Caki2 (cell line): ENCODE results near the gene CXCR2. TPM values are rescaled to one million over a fixed set of nuclear protein-coding genes. Genes with fewer than 3 reads are reported as not detected.
"Not testable (repeated sequence)": the region's sequence is repeated elsewhere in the genome, so short reads cannot be mapped to it uniquely, and the experiment has no call there.

ENCODE experiments used
- DNase-seq: peaks from one replicate; pipeline ENCODE4 v3.0.0-alpha.2; 2015; ENCODE audit warnings: low read depth
- in situ Hi-C: cut with HindIII; loops from 2 replicates; pipeline ENCODE4 v1.10.0; 2016; ENCODE audit warnings: low sequenced_read_pairs, low pct_unique_long_range_greater_than_20kb, mixed read lengths
- total RNA-seq: library from RNA; depleted of rRNA; stranded (reverse); fragments of >200 nt; shearing (Covaris generic); gene quantifications from 2 replicates; pipeline ENCODE4 v1.2.3, GENCODE V29; 2014; ENCODE audit warnings: low replicate concordance; rRNA removed

CXCR2 gene
- total RNA-seq: not detected in 2 replicates

DNA sequence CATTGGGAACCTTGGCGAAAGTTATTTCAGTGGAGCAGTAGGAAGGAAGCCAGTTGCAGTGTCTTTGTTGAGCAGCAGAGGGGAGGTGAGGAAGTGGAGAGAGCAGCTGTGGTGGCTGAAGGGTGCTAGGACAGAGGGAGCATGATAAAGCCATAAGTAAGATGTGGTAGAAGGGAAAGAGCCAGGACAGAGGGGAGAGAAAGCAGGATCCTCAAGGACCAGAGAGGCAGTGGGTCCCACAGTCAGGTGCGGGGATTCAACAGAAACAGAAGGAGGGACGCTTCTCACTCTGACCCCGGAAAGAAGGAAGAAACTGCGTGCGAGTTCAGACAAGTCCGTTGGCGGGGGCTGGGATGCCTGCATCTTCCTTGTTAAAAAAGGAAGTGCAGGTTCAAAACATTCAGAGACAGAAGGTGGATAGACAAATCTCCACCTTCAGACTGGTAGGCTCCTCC is at the start of gene CXCR2:
TSS of gene CXCR2 (plus strand) at position 403 of the 455 bp plus-strand sequence. CDS start 8,774 bp downstream, outside the sequence.
- in situ Hi-C loops: no loop called here
- no peak for DNase-seq

DNA sequence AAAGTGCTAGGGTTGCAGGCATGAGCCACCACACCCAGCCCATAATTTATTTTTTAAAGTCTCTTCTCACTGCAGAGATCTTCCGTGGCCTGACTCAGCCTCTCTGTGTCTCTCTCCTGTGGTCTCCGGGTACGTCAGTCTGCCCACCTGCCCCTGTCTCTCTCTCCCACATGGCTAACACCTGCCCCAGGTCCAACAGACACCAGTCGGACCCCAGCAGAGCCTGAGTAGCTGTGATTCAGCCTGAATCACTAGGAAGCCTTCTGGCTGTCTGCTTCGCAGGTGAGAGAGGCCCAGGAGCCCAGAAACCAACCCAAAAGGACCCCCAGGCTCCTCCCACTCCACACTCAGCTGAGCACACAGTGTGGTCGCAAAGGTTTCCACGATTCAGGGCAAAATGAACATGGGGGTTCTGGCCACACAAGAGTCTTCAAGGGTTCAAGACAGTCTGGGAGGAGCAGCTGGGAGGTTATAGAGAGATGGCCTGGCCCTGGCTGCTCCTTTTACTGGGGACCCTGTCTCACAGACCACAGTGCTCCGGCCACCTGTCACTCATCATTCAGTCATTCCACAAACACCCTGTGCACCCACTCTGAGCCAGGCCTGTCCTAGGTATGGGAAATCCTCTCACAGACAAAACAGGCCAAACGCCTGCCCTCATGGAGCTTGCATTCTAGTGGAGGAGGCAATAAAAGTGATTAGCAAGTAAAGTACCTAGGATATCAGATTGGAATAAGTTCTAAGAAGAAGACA is 48.2 kb upstream of the CXCR2 start:
- DNase-seq: no peak
- in situ Hi-C loops: no loop called here

DNA sequence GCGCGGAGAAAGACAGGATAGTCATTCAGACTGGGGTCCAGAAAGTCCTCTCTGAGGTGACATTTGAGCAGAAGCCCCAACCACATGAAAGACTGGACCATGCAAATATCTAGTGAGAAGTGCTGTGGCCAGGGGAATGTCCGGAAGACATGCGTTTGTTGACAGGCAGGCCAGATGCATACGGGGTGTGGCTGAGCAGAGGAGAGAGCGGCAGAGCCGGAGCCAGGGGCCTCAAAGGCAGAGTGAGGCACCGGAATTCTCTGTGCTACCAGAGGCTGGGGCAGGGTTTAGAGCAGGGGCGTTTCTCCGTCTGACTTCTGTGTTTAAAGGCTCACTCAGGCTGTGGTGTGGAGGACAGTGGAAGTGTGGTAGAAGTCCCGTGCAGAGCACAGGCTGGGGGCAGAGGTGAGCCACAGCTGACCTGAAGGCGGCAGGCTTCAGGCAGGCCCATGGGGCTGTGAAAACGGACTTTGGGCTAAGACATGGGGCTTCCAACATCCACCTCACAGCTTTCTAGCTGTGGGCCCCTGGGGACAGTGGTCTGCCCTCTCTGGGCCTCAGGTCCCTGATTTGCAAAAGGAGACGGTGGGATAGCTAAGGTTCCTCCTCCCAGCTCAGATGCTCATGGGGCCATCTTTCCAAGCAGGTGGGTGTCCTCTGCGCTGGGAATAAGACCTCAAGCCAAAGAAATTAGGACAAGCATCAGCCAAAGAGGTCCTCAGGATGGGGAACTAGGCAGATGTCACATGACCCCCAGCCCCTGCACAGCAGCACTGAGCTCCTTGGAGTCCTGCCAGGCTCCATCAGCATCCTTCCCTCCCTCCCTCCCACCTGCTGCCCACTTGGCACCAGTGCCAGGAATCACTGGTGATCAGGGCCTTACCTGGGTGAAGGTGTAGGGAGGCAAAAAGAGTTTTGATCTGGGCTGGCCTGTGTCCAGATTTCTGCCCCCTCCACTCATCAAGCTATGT is 45.6 kb upstream of the CXCR2 start:
- no peak for DNase-seq
- in situ Hi-C loops: no loop called here

DNA sequence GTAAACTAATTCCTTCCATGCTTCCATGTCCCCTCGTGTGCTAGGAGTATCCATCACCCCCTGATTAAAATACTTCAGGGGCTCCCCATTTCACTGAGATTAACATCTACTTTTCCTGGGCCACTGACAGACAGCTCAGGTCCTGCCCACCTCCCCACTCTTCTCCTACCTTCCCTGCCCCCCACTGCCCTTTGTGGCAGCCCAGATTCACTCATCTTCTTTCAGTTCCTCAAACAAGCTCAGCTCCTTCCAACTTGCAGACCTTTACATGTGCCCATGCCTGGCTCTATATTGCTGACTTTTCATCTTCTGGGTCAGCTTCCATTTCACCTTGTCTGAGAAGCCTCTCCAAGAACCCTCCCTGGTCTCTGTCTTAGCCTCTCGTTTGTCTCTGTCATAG is 44.8 kb upstream of the CXCR2 start:
- in situ Hi-C loops: no loop called here
- DNase-seq: no peak

DNA sequence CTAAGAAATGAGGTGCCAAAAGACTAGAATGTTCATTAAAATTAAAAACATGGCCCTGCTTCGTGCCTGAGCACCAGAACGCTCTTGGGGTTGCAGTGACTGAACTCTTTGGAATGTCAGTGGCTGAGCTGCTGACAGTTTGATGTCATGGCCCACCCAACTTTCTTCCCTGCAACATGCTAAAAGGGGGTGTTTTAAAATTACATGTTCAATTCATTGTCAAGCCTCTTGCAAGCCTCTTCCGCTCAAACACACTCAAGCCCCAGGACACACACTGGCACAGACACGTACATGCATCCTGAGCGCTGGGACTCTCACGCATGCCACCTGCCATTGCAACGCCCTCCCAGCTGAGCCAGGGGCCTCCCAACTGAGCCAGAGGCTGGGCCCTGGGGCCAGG is 44.1 kb upstream of the CXCR2 start:
- in situ Hi-C loops: no loop called here
- DNase-seq: no peak

DNA sequence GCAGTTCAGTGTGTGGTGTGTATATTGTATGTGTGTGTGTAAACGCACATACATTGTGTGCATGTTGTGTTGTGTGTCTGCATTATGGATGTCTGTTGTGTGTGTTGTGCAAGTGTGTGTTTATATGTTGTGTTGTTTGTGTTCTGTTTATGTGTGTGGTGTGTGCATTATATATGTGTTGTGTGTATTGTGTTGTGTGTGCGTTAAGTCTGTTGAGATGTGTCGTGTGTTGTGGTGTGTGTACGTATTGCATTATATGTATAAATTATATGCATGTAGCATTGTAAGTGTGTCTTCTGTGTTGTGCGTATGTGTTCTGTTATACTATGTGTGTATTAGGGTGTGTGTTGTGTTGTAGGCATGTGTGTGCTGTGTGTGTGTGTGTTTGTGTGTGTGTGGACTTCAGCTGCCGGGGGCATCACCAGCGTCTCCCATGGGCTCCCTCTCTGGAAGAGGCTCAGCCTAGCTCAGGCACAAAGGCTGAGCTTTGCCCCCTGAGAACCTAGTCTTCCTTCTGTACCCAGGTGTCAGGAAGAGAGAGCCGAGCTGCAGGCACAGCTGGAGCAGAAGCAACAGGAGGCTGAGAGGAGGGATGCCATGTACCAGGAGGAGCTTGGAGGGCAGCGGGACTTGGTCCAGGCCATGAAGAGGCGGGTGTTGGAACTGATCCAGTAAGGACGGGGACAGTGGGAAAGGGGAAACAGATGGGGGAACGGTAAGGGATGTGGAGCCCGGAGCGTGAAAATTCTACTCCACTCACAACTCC is 43.1 kb upstream of the CXCR2 start:
- in situ Hi-C loops: no loop called here
- no peak for DNase-seq

DNA sequence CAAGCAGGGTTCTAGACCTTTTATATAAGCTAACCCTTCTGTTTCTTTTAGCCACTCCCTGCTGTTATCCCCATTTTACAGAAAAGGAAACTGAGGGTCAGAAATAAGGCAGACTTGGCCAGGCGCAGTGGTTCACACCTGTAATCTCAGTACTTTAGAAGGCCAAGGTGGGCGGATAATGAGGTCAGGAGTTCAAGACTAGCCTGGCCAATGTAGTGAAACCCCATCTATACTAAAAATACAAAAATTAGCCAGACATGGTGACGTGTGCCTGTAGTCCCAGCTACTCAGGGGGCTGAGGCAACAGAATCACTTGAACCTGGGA is 42.5 kb upstream of the CXCR2 start:
- no peak for DNase-seq
- in situ Hi-C loops: no loop called here

DNA sequence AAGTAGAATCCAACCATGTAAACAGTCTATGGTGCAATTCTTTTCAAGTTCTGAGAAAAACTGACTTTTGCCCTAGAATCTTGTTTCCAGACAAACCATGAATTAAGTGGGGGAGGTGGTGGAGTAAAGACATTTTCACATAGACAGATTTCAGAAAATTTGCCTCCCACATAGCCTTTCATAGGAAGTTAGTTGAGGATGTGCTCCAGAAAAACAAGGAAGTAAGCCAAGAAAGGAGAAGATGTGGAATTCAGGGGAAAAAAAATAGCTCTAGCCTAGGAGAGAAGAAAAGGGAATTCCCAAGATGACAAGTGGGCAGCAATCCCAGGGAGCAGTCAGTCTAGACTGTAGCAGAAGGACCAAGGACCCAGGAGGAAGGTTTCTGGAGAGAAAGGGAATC is 39.4 kb upstream of the CXCR2 start:
- in situ Hi-C loops: no loop called here
- no peak for DNase-seq

DNA sequence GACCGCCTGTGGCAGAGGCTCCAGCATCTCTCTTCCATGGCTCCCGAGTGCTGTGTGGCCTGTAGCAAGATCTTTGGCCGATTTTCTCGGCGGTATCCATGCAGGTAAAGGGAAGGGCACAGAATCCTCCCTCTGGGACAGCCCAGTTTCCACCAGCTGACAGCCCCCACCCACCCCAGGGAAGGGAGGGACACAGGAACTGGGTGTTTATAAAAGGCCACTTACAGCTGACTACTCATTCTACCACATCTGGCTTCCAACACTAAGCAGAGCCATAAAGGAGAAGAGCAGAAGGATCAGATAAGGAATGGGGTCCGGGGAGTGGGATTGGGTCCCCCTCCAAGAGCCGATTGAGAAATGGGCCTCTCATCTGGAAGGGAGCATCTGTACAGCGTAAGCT is 36.6 kb upstream of the CXCR2 start:
- in situ Hi-C loops: no loop called here
- DNase-seq: no peak

DNA sequence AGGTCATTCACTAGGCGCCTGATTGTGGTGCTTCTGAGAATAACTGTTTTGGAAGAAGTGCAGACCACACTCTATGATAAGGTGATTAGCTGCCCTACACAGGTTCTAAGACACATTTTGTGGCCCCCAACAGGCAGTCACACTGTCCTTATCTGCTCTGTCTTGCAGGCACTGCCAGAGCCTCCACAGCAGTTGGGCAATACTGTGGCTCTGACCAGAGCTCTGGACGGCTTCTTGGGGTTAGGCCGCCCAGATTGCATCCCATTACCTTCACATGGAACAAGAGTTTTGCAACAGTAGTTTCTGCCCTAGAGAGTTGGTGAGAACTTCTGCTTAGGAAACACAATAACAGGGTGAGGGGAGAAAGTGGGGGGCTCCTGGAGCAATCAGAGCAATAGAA is 34.1 kb upstream of the CXCR2 start:
- in situ Hi-C loops: no loop called here
- no peak for DNase-seq

DNA sequence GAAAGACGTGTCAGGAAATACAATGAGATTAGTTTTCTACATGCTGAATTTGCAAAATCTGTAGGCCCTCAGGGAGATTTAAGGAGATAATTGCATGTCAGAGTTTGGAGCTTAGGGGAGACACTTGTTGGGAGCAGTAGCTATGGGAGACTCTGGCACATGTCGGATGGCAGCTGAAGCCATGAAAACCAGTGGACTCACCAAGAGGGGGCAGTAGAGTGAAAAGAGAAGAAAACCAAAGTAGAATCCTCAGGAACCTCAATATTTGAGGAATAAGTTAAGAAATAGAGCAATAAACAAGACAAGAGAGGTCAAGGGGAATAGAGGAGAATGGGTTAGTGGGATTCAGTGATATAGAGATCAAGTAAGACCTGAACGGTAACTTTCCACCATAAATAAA is 31.9 kb upstream of the CXCR2 start:
- no peak for DNase-seq
- in situ Hi-C loops: no loop called here

DNA sequence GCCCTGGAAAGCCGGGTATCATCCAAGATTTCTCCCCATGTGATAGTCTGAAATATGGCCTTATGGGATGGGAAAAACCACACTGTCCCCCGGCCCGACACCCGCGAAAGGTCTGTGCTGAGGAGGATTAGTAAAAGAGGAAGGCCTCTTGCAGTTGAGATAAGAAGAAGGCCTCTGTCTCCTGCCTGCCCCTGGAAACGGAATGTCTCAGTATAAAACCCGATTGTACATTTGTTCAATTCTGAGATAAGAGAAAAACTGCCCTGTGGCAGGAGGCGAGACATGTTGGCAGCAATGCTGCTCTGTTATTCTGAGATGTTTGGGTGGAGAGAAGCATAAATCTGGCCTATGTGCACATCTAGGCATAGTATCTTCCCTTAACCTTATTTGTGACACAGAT is 30.0 kb upstream of the CXCR2 start:
- in situ Hi-C loops: no loop called here
- no peak for DNase-seq

DNA sequence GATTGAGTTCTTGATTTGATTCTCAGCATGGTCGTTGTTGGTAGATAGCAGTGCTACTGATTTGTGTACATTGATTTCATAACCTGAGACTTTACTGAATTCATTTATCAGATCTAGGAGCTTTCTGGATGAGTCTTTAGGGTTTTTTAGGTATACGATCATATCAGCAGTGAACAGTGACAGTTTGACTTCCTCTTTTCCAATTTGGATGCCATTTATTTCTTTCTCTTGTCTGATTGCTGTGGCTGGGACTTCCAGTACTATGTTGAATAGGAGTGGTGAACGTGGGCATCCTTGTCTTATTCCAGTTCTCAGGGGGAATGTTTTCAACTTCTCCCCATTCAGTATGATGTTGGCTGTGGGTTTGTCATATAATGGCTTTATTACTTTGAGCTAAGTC is 27.9 kb upstream of the CXCR2 start:
- in situ Hi-C loops: no loop called here
- no peak for DNase-seq

DNA sequence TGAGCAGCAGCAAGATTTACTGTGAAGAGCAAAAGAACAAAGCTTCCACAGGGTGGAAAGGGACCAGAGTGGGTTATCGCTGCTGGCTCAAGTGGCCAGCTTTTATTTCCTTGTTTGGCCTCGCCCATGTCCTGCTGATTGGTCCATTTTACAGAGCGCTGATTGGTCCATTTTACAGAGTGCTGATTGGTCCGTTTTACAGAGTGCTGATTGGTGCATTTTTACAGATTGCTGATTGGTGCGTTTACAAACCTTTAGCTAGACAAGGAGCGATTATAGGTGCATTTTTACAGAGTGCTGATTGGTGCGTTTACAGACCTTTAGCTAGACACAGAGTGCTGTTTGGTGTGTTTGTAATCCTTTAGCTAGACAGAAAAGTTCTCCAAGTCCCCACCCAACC is 17.0 kb upstream of the CXCR2 start:
- DNase-seq, in situ Hi-C loops: not testable (repeated sequence)

DNA sequence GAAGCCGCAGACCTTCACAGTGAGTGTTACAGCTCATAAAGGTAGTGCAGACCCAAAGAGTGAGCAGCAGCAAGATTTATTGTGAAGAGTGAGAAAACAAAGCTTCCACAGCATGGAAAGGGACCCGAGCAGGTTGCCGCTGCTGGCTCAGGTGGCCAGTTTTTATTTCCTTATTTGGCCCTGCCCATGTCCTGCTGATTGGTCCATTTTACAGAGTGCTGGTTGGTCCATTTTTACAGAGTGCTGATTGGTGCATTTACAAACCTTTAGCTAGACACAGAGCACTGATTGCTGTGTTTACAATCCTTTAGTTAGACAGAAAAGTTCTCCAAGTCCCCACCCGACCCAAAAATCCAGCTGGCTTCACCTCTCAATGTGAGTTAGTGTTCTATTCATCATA is 4.0 kb upstream of the CXCR2 start:
- in situ Hi-C loops, DNase-seq: not testable (repeated sequence)

DNA sequence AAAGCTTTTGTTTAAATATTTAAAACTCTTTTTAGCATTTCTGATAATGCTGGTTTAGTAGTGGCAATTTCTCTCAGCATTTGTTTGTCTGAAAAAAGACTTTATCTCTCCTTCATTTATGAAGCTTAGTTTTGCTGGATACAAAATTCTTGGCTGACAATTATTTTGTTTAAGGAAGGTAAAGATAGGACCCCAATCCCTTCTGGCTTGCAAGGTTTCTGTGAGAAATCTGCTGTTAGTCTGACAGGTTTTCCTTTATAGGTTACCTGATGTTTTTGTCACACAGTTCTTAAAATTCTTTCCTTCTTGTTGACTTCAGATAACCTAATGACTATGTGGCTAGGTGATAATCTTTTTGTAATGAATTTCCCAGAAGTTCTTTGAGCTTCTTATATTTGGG is 3.5 kb upstream of the CXCR2 start:
- in situ Hi-C loops, DNase-seq: not testable (repeated sequence)

DNA sequence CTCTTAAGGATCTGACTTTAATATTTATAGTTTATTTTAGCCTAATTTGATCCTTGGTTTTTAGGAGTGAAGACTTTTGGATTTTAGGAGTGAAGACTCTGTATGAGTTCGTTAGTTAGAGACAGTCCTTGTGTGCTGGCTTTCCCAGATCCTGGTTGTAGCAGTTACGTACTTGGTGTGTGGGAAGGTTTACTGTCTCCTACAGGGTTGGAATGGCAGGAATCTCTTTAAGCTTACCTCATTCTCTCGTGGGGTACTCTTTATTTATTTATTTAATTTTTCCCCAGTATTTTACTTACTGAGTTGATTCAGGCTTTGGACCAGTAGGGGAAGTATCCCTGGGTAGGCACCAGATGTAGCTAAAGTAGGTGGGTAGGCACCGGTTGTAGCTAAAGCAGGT is 1.8 kb upstream of the CXCR2 start:
- in situ Hi-C loops: no loop called here
- no peak for DNase-seq

DNA sequence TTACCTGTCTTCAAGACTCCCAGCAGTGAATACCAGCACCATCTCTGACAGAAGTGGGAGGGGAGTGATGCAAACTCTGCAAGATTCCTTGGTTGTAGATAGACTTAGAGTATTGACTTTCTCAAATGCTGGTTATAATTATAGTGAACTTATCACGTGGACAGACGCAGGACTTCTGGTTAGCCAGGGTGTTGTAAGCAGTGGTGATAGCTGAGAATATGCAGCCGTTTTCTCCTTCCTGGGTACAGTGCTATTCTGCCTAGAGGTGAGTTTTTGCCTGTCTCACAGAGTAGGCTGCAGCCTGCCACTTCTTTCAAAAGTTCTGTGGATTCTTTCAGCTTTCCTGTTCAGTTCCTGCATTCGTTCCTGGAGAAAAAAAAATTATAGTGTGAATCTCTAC is 733 bp upstream of the CXCR2 start:
- in situ Hi-C loops: no loop called here
- DNase-seq: no peak
